SK-N-SH (cell line): Measurements from ENCODE around the gene SHLD1. TPM values are rescaled to one million over a fixed set of nuclear protein-coding genes. Genes with fewer than 3 reads are reported as not detected.

Experiments
- CTCF ChIA-PET: fragments of 300-600, 350-600 bp; formaldehyde crosslinking; extraction: SDS; loops from one replicate; lab custom pipeline; 2021; lab: Yijun Ruan, JAX
- POLR2A ChIA-PET: fragments of 350-600 bp; sonication (Branson Sonifier 250); formaldehyde crosslinking; extraction: SDS; loops from one replicate; lab custom pipeline; 2020; ENCODE audit warnings: antibody characterized with exemption, inconsistent platforms; lab: Yijun Ruan, JAX
- DNase-seq: peaks from one replicate; pipeline ENCODE4 v3.0.0; 2012
- H2AFZ ChIP-seq: fragments of 200-600 bp; sonication (generic); 2 replicates; pipeline ENCODE4 v1.8.1; 2016; ENCODE audit warnings: antibody characterized with exemption, mild to moderate bottlenecking, low read depth
- H3F3A ChIP-seq: fragments of 200-600 bp; sonication (generic); replicated peaks from 2 replicates; pipeline ENCODE3; 2016; ENCODE audit warnings: antibody characterized with exemption, mild to moderate bottlenecking; ENCODE audit not compliant: insufficient read depth
- H3K27ac ChIP-seq, 2 experiments: fragments of 200-500 bp in 1 of 2; fragments of 200-600 bp in 1 of 2; sonication (Bioruptor generic) in 1 of 2; sonication (generic), shearing (Covaris generic) in 1 of 2; 2 replicates each; pipeline versions ENCODE4 v1.5.1 to v1.6.1; 2014 to 2016; ENCODE audit warnings: low read depth in 2 of 2, inconsistent platforms in 1 of 2, low read length in 1 of 2, mild to moderate bottlenecking in 1 of 2, mixed read lengths in 1 of 2
- H3K27me3 ChIP-seq: fragments of 200-600 bp; sonication (generic), shearing (Covaris generic); 2 replicates; pipeline ENCODE4 v1.6.1; 2016; ENCODE audit warnings: mixed run types; ENCODE audit not compliant: insufficient read depth
- H3K36me3 ChIP-seq, 2 experiments: fragments of 200-500 bp in 1 of 2; fragments of 200-600 bp in 1 of 2; sonication (Bioruptor generic) in 1 of 2; sonication (generic) in 1 of 2; replicated peaks in 1 of 2; 2 replicates each; pipeline versions ENCODE3 to v1.5.1; 2014 to 2016; ENCODE audit warnings: low read length in 1 of 2, mild to moderate bottlenecking in 1 of 2; ENCODE audit not compliant: insufficient read depth in 2 of 2, control insufficient read depth in 1 of 2
- H3K4me1 ChIP-seq, 2 experiments: fragments of 200-500 bp in 1 of 2; fragments of 200-600 bp in 1 of 2; sonication (Bioruptor generic) in 1 of 2; sonication (generic), shearing (Covaris generic) in 1 of 2; 2 replicates each; pipeline versions ENCODE4 v1.5.1 to v1.6.1; 2014 to 2016; ENCODE audit warnings: low read depth in 1 of 2, low read length in 1 of 2, mixed run types in 1 of 2; ENCODE audit not compliant: insufficient read depth in 2 of 2, control insufficient read depth in 1 of 2
- H3K4me2 ChIP-seq: fragments of 200-600 bp; sonication (generic), shearing (Covaris generic); 2 replicates; pipeline ENCODE4 v1.6.1; 2017; ENCODE audit warnings: mixed run types
- H3K4me3 ChIP-seq, 2 experiments: fragments of 200-500 bp in 1 of 2; fragments of 200-600 bp in 1 of 2; sonication (Bioruptor generic) in 1 of 2; sonication (generic), shearing (Covaris generic) in 1 of 2; 2 replicates each; pipeline versions ENCODE4 v1.5.1 to v1.8.1; 2014 to 2016; ENCODE audit warnings: low read depth in 2 of 2, inconsistent platforms in 1 of 2, low read length in 1 of 2, mild to moderate bottlenecking in 1 of 2, mixed read lengths in 1 of 2, moderate library complexity in 1 of 2
- H3K79me2 ChIP-seq: fragments of 200-600 bp; sonication (generic); 2 replicates; pipeline ENCODE4 v1.8.1; 2017; ENCODE audit warnings: mild to moderate bottlenecking; ENCODE audit not compliant: insufficient read depth
- H3K9ac ChIP-seq: fragments of 200-600 bp; sonication (generic); 2 replicates; pipeline ENCODE4 v1.6.1; 2017; ENCODE audit warnings: mixed run types
- H3K9me2 ChIP-seq: fragments of 200-600 bp; sonication (generic); 2 replicates; pipeline ENCODE4 v1.6.1; 2017; ENCODE audit warnings: mixed run types
- H3K9me3 ChIP-seq: fragments of 200-600 bp; sonication (generic); 2 replicates; pipeline ENCODE4 v1.6.1; 2017; ENCODE audit warnings: mixed run types, mild to moderate bottlenecking, moderate library complexity
- H4K20me1 ChIP-seq: fragments of 200-600 bp; sonication (generic); 2 replicates; pipeline ENCODE4 v1.6.1; 2017; ENCODE audit warnings: mild to moderate bottlenecking, mixed run types; ENCODE audit not compliant: insufficient read depth
- CTCF ChIP-seq: fragments of 200-600 bp; sonication (generic); IDR thresholded peaks from 2 replicates; pipeline ENCODE4 v1.6.1; 2017; ENCODE audit warnings: antibody characterized with exemption, mild to moderate bottlenecking, moderate library complexity
- FOSL2 ChIP-seq: IDR thresholded peaks from 2 replicates; pipeline ENCODE4 v1.4.0; 2012; ENCODE audit warnings: low read depth, mild to moderate bottlenecking, moderate library complexity, borderline replicate concordance
- JUND ChIP-seq: IDR thresholded peaks from 2 replicates; pipeline ENCODE4 v1.4.0; 2012
- NFIC ChIP-seq: IDR thresholded peaks from 2 replicates; pipeline ENCODE4 v1.4.0; 2012; ENCODE audit warnings: borderline replicate concordance
- PBX3 ChIP-seq: IDR thresholded peaks from 2 replicates; pipeline ENCODE4; 2012
- RFX5 ChIP-seq: IDR thresholded peaks from 2 replicates; pipeline ENCODE4 v1.6.1; 2012; ENCODE audit warnings: mild to moderate bottlenecking, improper control_type of control experiment, low read length
- TCF12 ChIP-seq: IDR thresholded peaks from 2 replicates; pipeline ENCODE4 v1.4.0; 2012
- USF1 ChIP-seq: IDR thresholded peaks from 2 replicates; pipeline ENCODE4 v1.4.0; 2012; ENCODE audit warnings: low read depth, borderline replicate concordance
- USF2 ChIP-seq: fragments of 150-350 bp; IDR thresholded peaks from 2 replicates; pipeline ENCODE4 v1.6.1; 2017; ENCODE audit warnings: antibody characterized with exemption, low read length, low read depth, borderline replicate concordance
- YY1 ChIP-seq: IDR thresholded peaks from 2 replicates; pipeline ENCODE4 v1.4.0; 2012; ENCODE audit warnings: low read depth, mild to moderate bottlenecking
- WGBS: methylation state at CpG from one replicate; pipeline ENCODE4 v1.1.6; 2017; ENCODE audit warnings: low lambda C conversion rate; 5-methylcytosine and 5-hydroxymethylcytosine counted together
- polyA plus RNA-seq, 3 experiments: library from polyadenylated mRNA; depleted of rRNA; stranded (reverse); fragments of >200 nt; gene quantifications; 2 replicates each; pipeline ENCODE4 v1.2.3, GENCODE V29; 2012

The SHLD1 gene
- polyA plus RNA-seq, 1 of the 3 experiments (the other 2 are of a cell fraction), result 4.5 TPM

GRCh38 chr20:5716953-5717352 lies 33.2 kb upstream of the SHLD1 start (continued):
- TF ChIP-seq USF2 (no peak), YY1 (no peak)

GRCh38 chr20:5718896-5719595 lies 31.2 kb upstream of the SHLD1 start:
- no peak overlapping the region for H2AFZ ChIP-seq
- H3K9ac ChIP-seq, result no peak overlapping the region
- WGBS, result 42% methylated on average over 1 of the region's 1 CpG
- no peaks in the 10 kb centered on the region for H3K27me3 ChIP-seq
- TF ChIP-seq NFIC (no peak), CTCF (no peak), USF1 (no peak), RFX5 (no peak)
- no peak for DNase-seq
- POLR2A ChIA-PET, result no interaction called here
- no peaks in the 10 kb centered on the region for H3K9me2 ChIP-seq
- CTCF ChIA-PET, result no interaction called here
- H3K79me2 ChIP-seq, result no peaks in the 10 kb centered on the region
- H4K20me1 ChIP-seq, result no peaks in the 10 kb centered on the region
- peaks cover 4% of the 10 kb centered on the region for H3F3A ChIP-seq
- H3K9me3 ChIP-seq, result no peaks in the 10 kb centered on the region
- no peaks in the 10 kb centered on the region for H3K36me3 ChIP-seq
- no peak overlapping the region for H3K4me2 ChIP-seq
- H3K27ac ChIP-seq, result no peak overlapping the region
- H3K4me3 ChIP-seq, result no peak overlapping the region
- 0 out of 4 replicates have a peak, but pooled peaks cover 0 to 7% of the 10 kb centered on the region in 2 experiments for H3K4me1 ChIP-seq

- POLR2A ChIA-PET, result no interaction called here
These were observed 30.3 kb upstream of the SHLD1 start for GRCh38 chr20:5719861-5720403.

More at GRCh38 chr20:5719861-5720403, 30.3 kb upstream of the SHLD1 start:
- Histone ChIP-seq H4K20me1 (no peaks in the 10 kb centered on the region), H3F3A (peaks cover 7% of the 10 kb centered on the region), H3K4me3 (no peak overlapping the region), H3K4me2 (peak overlapping the region; percentile 46; the same call in 1 of the 2 replicates), H3K9me2 (no peaks in the 10 kb centered on the region), H3K27ac (no peak overlapping the region), H3K27me3 (no peaks in the 10 kb centered on the region), H3K4me1 (peaks cover 0 to 14% of the 10 kb centered on the region in 2 experiments; a peak in 1 of 4 replicates), H2AFZ (no peak overlapping the region), H3K36me3 (no peaks in the 10 kb centered on the region), H3K79me2 (no peaks in the 10 kb centered on the region), H3K9me3 (no peaks in the 10 kb centered on the region), H3K9ac (no peak overlapping the region)
- TF ChIP-seq FOSL2 (peak; percentile 19; the same call in 1 of the 2 replicates), TCF12 (peak; percentile 13; the same call in 1 of the 2 replicates), JUND (no peak), PBX3 (peak; percentile 68)
- CTCF ChIA-PET, result no interaction called here
- 35% methylated on average over 6 of the region's 6 CpGs for WGBS
- DNase-seq, result no peak
